Dendritic cell treated with granulocyte-macrophage colony-stimulating factor and Interleukin-4, amounts not matched to agents 40 ng/mL and 50 ng/mL, for 4 days (primary cell): Measurements from ENCODE around the gene NUCB2.

Experiments
- H3K27ac Mint-ChIP-seq: one replicate; pipeline ENCODE4 v1.8.0; 2022; ENCODE audit warnings: mild to moderate bottlenecking, mixed read lengths
- H3K27me3 Mint-ChIP-seq: one replicate; pipeline ENCODE4 v1.8.0; 2022; ENCODE audit warnings: mild to moderate bottlenecking, mixed read lengths
- H3K36me3 Mint-ChIP-seq: one replicate; pipeline ENCODE4 v1.8.0; 2022; ENCODE audit warnings: low read depth, mixed read lengths
- H3K4me1 Mint-ChIP-seq: one replicate; pipeline ENCODE4 v1.8.0; 2022; ENCODE audit warnings: low read depth, mixed read lengths
- H3K4me3 Mint-ChIP-seq: one replicate; pipeline ENCODE4 v1.8.0; 2022; ENCODE audit warnings: mild to moderate bottlenecking, moderate library complexity, mixed read lengths
- H3K9me3 Mint-ChIP-seq: one replicate; pipeline ENCODE4 v1.8.0; 2022; ENCODE audit warnings: mixed read lengths
- intact Hi-C: fragments of 100-400 bp; cut with micrococcal nuclease; formaldehyde crosslinking; loops from one replicate; pipeline ENCODE4 v1.15.0; 2022

Gene NUCB2

GRCh38 chr11:17328871-17329494, 52.4 kb downstream of the NUCB2 start:
- H3K4me3 Mint-ChIP-seq = no peak overlapping the region
- intact Hi-C loops = no loop called here
- no peaks in the 10 kb centered on the region for H3K27me3 Mint-ChIP-seq
- no peaks in the 10 kb centered on the region for H3K9me3 Mint-ChIP-seq
- H3K4me1 Mint-ChIP-seq = peaks cover 10% of the 10 kb centered on the region
- H3K36me3 Mint-ChIP-seq = peaks cover 44% of the 10 kb centered on the region
- no peak overlapping the region for H3K27ac Mint-ChIP-seq

DNA sequence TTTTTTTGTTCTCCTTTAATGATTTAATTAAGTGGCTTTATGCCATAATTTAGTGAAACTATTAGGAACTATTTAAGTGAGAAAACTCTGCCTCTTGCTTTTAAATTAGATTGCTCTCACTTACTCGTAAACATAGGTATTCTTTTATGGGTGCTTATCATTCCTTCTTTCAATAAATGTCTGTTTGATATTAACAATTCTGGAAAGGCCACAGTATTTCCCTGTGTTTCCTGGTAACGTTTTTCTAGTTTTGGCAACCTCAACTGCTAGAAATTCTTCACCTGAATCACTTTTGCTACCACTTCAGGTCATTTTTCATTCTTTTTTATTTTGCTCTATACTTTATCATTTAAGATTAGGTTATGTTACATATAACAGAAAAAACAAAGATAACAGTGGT, 55.1 kb downstream of the NUCB2 start:
- Mint-ChIP-seq H3K27me3 (no peaks in the 10 kb centered on the region), H3K4me3 (no peak overlapping the region), H3K36me3 (peaks cover 32% of the 10 kb centered on the region), H3K4me1 (peaks cover 10% of the 10 kb centered on the region), H3K9me3 (no peaks in the 10 kb centered on the region), H3K27ac (no peak overlapping the region)
- intact Hi-C loops = no loop called here

- no peaks in the 10 kb centered on the region for H3K27me3 Mint-ChIP-seq
- no peak overlapping the region for H3K27ac Mint-ChIP-seq
- H3K9me3 Mint-ChIP-seq = no peaks in the 10 kb centered on the region
- intact Hi-C loops = no loop called here
- H3K4me3 Mint-ChIP-seq = no peak overlapping the region
- H3K36me3 Mint-ChIP-seq = peaks cover 13% of the 10 kb centered on the region
- H3K4me1 Mint-ChIP-seq = peaks cover 10% of the 10 kb centered on the region
These were observed 57.5 kb downstream of the NUCB2 start for GRCh38 chr11:17333799-17334586.

DNA sequence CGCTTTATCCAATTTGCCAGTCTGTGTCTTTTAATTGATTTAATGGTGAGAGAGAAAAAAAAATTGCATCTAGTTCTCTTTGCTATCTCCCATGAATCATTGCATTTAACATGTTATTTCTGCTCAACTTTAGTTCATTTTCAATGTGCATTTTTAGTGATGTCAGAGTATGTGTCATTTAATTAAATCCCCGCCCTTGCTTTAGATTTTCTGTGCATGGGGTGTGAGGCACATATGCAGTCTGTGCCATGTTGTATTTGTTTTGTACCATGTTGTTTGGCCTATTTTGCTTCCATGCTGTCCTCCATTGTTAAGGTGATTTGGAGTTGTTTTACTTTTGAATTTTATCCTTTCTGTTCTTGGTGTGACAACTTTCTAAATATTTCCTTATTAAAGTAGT, 66.7 kb downstream of the NUCB2 start:
- Mint-ChIP-seq H3K36me3 (no peaks in the 10 kb centered on the region), H3K4me1 (no peaks in the 10 kb centered on the region), H3K27ac (no peak overlapping the region), H3K9me3 (no peaks in the 10 kb centered on the region), H3K27me3 (no peaks in the 10 kb centered on the region), H3K4me3 (no peak overlapping the region)
- intact Hi-C loops = no loop called here

DNA sequence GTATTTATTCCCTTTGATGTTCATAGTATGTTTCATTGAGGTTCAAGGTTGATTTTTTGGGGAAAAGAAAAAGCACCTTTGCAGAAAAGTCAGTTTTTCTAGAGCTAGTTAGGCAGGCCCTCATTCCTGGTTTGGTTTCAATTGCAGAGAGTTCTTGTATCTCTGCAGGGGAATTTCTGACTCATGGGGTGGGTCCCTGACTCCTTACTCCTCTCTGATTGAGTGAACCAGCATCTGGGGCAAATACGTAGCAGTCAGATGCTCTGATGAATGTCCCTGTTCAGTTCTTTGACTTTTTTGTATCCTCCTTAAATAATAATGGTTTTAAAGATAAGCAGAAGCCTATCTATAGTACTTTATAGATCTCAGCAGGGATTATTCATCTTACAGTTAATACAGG, 67.4 kb downstream of the NUCB2 start:
- Mint-ChIP-seq H3K9me3 (no peaks in the 10 kb centered on the region), H3K27me3 (no peaks in the 10 kb centered on the region), H3K27ac (no peak overlapping the region), H3K36me3 (no peaks in the 10 kb centered on the region), H3K4me1 (no peaks in the 10 kb centered on the region), H3K4me3 (no peak overlapping the region)
- intact Hi-C loops = no loop called here

- Mint-ChIP-seq H3K4me3 (no peak overlapping the region), H3K27me3 (peaks cover 1% of the 10 kb centered on the region), H3K36me3 (peaks cover 6% of the 10 kb centered on the region), H3K9me3 (no peaks in the 10 kb centered on the region), H3K27ac (no peak overlapping the region), H3K4me1 (peaks cover 15% of the 10 kb centered on the region)
- intact Hi-C loops = no loop called here
These were observed 71.1 kb downstream of the NUCB2 start for GRCh38 chr11:17347676-17348075.

DNA sequence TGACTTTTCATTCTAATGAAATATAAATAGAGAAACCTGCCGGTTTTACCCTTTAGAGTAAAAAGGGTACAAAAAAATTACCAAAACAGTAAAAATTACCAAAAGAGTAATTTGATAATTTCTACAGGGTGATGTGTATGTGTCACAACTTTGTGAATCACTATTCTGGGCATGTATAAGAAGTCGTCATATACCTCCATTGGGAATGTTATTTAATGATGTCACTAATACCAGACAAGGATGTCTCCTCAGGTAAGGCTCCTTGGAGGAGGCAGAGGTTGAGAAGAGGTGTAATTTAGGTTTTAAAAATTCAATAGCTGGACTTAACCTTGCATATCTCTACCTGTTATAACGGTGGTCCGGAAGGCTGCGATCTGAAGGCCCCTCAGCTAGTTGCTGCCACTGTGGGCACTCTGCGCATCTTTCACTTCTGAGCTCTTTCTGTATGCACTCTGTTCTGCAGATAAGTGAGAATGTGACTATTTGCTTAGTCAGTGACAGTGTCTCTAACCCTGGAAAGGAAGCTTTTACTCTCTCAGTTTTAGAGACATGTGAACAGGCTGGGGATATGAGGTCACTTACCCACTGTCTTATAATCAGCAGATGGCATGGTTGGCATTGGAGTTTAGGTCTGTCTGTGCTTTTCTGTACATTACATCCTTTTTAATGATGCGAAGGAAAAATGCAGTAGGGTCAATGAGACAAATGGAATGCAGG, 74.1 kb downstream of the NUCB2 start:
- peaks cover 20% of the 10 kb centered on the region for H3K4me1 Mint-ChIP-seq
- H3K4me3 Mint-ChIP-seq = no peak overlapping the region
- intact Hi-C loops = loop anchor here (2.0 to 5.0 kb wide), 4 partner anchors 73 to 273 kb away; partner anchors contain the start of genes NUCB2, PIK3C2A and RPS13
- peaks cover 1% of the 10 kb centered on the region for H3K27me3 Mint-ChIP-seq
- no peaks in the 10 kb centered on the region for H3K9me3 Mint-ChIP-seq
- H3K36me3 Mint-ChIP-seq = peaks cover 11% of the 10 kb centered on the region
- no peak overlapping the region for H3K27ac Mint-ChIP-seq

GRCh38 chr11:17351172-17351509, 74.6 kb downstream of the NUCB2 start:
- H3K4me3 Mint-ChIP-seq = peak overlapping the region; percentile 82
- H3K27me3 Mint-ChIP-seq = peaks cover 1% of the 10 kb centered on the region
- intact Hi-C loops = loop anchor here (2.0 to 5.0 kb wide), 4 partner anchors 74 to 274 kb away; partner anchors contain the start of genes NUCB2, PIK3C2A and RPS13
- no peaks in the 10 kb centered on the region for H3K9me3 Mint-ChIP-seq
- H3K4me1 Mint-ChIP-seq = peaks cover 20% of the 10 kb centered on the region
- peaks cover 11% of the 10 kb centered on the region for H3K36me3 Mint-ChIP-seq
- peak overlapping the region; percentile 88 for H3K27ac Mint-ChIP-seq

- intact Hi-C loops = loop anchor here (2.0 to 5.0 kb wide), 4 partner anchors 74 to 274 kb away; partner anchors contain the start of genes NUCB2, PIK3C2A and RPS13
- peaks cover 1% of the 10 kb centered on the region for H3K27me3 Mint-ChIP-seq
- H3K4me1 Mint-ChIP-seq = peaks cover 20% of the 10 kb centered on the region
- peak within 1 kb of the TSS; percentile 82 for H3K4me3 Mint-ChIP-seq
- no peaks in the 10 kb centered on the region for H3K9me3 Mint-ChIP-seq
- H3K36me3 Mint-ChIP-seq = peaks cover 13% of the 10 kb centered on the region
- H3K27ac Mint-ChIP-seq = peak within 1 kb of the TSS; percentile 88
These were observed 75.1 kb downstream of the NUCB2 start, which contains the start of gene NCR3LG1 for GRCh38 chr11:17351510-17352176. Gene NCR3LG1, plus strand, starts transcription at chr11:17351800. Its CDS starts 170 bp downstream, at chr11:17351970.

- peaks cover 1% of the 10 kb centered on the region for H3K27me3 Mint-ChIP-seq
- H3K27ac Mint-ChIP-seq = peak overlapping the region; percentile 88
- H3K4me3 Mint-ChIP-seq = peak overlapping the region; percentile 82
These were observed 76.6 kb downstream of the NUCB2 start for GRCh38 chr11:17352950-17353820.

GRCh38 chr11:17353821-17354600, 77.5 kb downstream of the NUCB2 start:
- H3K9me3 Mint-ChIP-seq = no peaks in the 10 kb centered on the region
- H3K27ac Mint-ChIP-seq = peak overlapping the region; percentile 88
- peaks cover 1% of the 10 kb centered on the region for H3K27me3 Mint-ChIP-seq
- H3K4me3 Mint-ChIP-seq = peak overlapping the region; percentile 82
- intact Hi-C loops = loop anchor here (5.0 kb wide), 3 partner anchors 77 to 277 kb away; partner anchors contain the start of genes NUCB2, PIK3C2A and RPS13
- peaks cover 24% of the 10 kb centered on the region for H3K36me3 Mint-ChIP-seq
- H3K4me1 Mint-ChIP-seq = peaks cover 28% of the 10 kb centered on the region

More at GRCh38 chr11:17352950-17353820, 76.6 kb downstream of the NUCB2 start:
- H3K4me1 Mint-ChIP-seq = peaks cover 25% of the 10 kb centered on the region
- intact Hi-C loops = loop anchor here (5.0 kb wide), 3 partner anchors 76 to 276 kb away; partner anchors contain the start of genes NUCB2, PIK3C2A and RPS13
- H3K9me3 Mint-ChIP-seq = no peaks in the 10 kb centered on the region
- H3K36me3 Mint-ChIP-seq = peaks cover 22% of the 10 kb centered on the region

- Mint-ChIP-seq H3K27ac (no peak overlapping the region), H3K27me3 (peaks cover 1% of the 10 kb centered on the region), H3K4me1 (peaks cover 28% of the 10 kb centered on the region), H3K9me3 (no peaks in the 10 kb centered on the region), H3K36me3 (peaks cover 30% of the 10 kb centered on the region), H3K4me3 (no peak overlapping the region)
- intact Hi-C loops = loop anchor here (5.0 kb wide), 3 partner anchors 77 to 277 kb away; partner anchors contain the start of genes NUCB2, PIK3C2A and RPS13
These were observed 78.1 kb downstream of the NUCB2 start for GRCh38 chr11:17354601-17354991.
